Stimulated activated CD8-positive, alpha-beta memory T cell treated with anti-CD3 and anti-CD28 coated beads, Interleukin-7, amount 100 ng/mL, for 1 hour (primary cell): Measurements from ENCODE around the gene ZFC3H1.

Experiments used
- DNase-seq, 2 donors: peaks; one replicate each; pipeline ENCODE4 v3.0.0-alpha.2; 2020; ENCODE audit warnings: low read depth in 2 of 2

Gene ZFC3H1

DNA sequence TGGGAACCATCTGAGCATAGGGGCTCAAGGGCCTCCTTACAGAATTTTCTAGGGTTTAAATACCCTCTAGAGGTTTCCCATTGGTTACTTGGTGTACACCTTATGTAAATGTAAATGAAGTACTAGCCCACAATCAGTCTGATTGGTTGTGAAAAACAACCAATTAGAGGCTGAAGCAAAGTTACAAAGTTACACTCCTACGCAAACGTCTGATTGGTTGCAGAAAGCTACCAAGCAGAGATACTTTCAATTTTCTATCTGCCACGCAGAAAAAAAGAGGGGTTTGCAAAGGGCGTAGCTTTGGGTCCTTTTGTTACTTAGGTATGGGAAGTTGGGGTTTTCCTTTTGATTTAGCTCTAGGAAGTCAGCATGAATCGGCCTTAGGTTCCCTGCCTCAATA, 20.4 kb upstream of the ZFC3H1 start:
- DNase-seq = no peak

GRCh38 chr12:71683633-71684032, 20.0 kb upstream of the ZFC3H1 start:
- DNase-seq = no peak

GRCh38 chr12:71682466-71682865, 18.8 kb upstream of the ZFC3H1 start:
- DNase-seq = no peak

DNA sequence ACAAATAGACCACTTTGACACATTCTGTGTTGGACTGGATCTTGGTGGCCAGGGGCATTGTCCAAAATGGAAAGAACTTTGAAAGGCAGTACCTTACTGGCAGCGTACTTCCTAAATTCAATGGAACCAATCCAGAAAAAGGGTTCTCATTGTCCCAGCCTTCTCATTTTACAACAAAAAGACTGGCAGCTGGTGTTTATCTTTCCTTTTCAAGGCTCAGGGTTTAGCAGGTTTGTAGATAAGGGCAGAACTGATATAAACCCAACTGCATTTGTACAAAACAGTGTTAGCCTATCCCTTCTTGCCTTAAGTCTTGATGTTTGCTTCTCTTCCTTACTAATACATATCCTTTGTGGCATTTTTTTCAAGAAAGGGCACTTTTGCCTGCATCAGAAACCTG, 8.2 kb upstream of the ZFC3H1 start:
- DNase-seq = no peak

DNA sequence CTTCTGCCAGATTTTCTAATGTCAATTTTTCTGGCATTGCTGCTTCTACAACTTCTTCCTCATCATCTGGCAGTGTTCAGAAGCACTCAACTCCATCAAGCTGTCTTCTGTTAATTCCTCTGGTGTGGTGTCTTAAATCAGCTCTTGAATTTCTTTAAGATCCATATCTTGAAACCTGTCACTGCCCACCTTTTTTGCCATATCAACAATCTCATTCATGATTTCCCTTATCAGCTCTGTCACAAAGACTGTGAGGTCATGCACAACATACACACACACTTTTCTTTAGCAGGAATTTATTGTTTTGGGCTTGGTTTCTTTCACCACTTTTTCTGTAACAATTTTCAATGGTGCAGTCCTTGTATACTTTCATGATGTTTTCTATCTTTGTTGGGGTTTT, 7.7 kb upstream of the ZFC3H1 start:
- no peak for DNase-seq

- no peak for DNase-seq
These were observed 2.6 kb upstream of the ZFC3H1 start for GRCh38 chr12:71666259-71666658.

GRCh38 chr12:71665090-71665463, 1.4 kb upstream of the ZFC3H1 start:
- no peak for DNase-seq

DNA sequence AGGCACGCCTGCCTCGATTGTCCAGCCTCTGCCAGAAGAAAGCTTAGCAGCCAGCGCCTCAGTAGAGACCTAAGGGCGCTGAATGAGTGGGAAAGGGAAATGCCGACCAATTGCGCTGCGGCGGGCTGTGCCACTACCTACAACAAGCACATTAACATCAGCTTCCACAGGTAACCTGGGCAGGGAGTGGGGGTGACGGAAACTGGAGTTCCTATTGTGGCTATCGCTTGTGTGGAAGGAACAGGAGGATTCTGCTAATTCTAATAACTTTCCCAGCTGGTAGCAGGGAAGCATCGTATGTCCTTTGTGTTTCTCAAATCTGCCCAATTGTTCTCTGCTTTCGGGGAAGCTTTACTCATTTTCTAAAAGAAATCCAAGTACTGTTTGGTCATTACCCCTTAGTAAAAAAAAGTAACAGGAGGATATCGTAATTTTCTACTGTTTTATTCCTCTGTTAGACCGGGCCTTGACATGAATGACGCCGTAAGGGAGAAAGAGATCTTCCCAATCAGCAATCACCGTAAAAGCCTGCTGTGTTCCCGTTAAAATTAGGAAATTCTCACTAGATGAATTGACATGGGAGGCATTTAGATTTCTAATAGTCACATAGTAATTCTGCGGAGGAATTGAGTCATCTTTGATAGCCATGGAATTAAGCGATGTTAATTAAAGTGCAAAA, 902 bp upstream of the ZFC3H1 start:
- no peak for DNase-seq

DNA sequence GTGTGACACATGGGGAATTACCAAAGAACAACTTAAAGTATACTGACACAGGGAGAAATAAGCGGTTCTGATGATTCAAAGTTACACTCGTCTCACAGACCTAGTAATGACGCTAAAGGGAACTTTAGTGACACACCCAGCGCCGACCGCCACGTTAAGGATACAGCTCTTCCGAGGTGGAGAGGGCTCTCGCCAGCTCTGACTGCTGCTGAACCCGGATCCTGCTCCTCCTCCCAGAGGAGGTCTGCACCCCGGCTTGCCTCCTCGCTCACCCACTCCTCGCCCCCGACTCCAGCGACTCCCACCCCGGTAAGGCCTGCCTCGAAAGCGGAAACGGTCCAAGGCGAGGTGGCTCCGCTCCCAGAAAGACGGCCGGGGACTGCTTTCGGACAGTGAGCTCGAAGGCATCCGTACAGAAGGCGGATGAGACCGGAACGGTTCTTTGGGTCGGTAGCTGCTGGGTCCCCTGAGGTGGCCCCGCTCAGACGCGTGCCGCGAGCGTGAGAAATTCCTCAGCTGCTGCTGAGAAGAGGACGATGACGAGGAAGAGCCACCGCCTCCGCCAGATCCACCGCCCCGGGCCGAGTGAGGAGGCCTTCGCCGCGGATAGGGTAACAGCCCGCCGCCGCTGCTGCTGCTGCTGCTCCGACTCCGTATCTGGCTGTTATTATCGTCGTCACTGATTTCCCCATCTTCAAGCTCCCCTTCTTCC, 643 bp downstream of the ZFC3H1 start:
- peak; percentile 37 to 43 for DNase-seq

DNA sequence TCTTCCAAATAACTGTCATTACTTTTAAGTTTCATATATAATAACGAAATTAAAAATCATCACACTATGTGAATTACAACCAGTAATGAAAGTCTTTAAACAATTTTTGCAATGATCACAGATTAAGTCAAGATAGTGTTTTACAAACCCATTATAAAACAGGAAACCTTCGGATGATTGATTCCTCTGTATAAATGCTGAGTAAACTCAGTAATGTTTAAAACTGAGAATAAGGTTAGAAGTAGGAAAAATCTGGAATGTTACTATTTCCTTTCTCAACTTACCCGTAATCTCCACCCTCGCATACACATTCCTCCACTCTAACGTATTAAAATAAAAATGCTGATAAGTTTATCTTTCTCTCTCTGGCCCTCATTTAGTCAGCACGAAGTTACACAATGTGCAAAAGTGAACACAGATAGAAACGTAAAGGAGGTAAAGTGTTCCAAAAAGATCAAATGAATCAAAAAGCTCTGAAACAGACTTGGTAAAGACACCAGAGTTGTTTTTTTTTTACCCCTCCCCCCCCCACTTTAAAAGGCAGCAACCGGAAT, 1.6 kb downstream of the ZFC3H1 start:
- no peak for DNase-seq

DNA sequence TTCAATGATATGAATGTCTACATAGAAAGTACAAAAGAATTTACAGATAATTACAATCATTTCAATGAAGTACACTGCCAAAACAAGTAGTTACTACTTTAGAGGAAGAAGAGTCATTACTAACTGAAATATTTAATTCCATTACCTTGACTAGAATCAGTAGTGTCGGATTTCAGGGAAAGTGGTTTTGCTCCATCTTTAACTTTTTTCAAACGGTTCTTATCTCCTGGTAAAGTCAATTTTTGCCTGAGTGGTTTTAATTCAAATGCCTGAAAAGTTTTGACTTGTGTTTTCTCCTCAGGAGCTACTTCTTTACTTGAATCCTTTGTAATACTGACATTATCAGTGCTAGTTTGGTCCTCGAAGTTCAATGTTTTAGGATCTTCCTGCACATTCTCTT, 6.9 kb downstream of the ZFC3H1 start:
- DNase-seq = no peak

- no peak for DNase-seq
These were observed 7.7 kb downstream of the ZFC3H1 start for GRCh38 chr12:71655907-71656306.

- DNase-seq = no peak
These were observed 8.2 kb downstream of the ZFC3H1 start for GRCh38 chr12:71655495-71655894.

GRCh38 chr12:71654200-71654599, 9.4 kb downstream of the ZFC3H1 start:
- DNase-seq = no peak

DNA sequence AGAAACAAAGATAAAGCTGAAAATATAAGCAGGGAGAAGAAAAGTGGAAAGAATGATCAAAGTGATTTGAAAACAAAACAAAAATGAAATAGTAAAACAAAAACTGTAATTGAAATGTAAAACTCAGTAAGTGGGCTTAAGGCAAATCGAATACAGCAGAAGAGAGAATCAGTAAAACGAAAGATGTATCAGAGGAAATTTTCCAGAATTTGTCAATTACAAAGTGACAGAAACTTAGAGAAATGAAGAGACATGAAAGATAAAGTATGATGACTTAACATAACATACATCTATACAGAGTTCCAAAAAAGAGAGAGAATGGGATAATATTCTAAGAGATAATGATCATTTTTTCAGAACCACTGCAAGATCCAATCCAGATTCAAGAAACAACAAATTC, 10.5 kb downstream of the ZFC3H1 start:
- no peak for DNase-seq

GRCh38 chr12:71652656-71653055, 11.0 kb downstream of the ZFC3H1 start:
- DNase-seq = no peak

DNA sequence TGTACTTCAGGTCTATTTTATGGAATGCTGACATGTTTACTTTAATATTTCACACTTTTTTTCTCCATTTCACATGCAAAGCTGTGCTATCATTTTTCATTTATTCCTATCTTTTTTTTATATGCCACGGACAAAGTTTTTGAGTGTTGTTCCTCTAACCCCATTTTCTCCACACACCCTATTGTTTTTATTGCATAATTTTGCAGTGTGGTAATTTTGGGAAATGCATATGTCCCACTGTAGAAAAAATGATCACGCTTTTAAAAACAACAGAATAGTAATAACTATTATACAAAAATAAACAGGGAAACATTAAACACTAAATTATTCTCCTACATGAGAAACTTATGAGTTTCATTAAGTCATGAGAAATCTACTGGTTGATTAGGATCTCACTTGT, 14.2 kb downstream of the ZFC3H1 start:
- no peak for DNase-seq

- no peak for DNase-seq
These were observed 15.1 kb downstream of the ZFC3H1 start for GRCh38 chr12:71648537-71648936.

- no peak for DNase-seq
These were observed 17.1 kb downstream of the ZFC3H1 start for GRCh38 chr12:71646512-71646911.

DNA sequence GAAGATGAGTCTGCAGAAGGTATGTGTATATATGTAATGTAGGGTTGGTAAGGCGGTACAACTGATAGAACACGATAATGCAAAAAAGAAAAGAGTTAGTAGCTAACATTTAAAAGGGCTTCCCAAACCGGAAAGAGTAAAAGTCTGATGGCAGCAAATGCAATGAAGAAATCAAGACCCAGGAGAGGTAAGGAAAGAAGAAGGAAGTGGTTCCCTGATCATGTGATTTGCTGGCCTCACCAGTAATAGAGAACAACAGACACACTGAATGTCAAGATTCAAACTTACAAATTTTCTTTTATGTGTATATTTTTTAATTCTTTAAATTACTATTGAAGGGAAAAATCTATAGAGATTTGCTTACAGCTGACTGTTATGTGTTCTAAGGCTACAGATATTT, 18.4 kb downstream of the ZFC3H1 start:
- no peak for DNase-seq

DNA sequence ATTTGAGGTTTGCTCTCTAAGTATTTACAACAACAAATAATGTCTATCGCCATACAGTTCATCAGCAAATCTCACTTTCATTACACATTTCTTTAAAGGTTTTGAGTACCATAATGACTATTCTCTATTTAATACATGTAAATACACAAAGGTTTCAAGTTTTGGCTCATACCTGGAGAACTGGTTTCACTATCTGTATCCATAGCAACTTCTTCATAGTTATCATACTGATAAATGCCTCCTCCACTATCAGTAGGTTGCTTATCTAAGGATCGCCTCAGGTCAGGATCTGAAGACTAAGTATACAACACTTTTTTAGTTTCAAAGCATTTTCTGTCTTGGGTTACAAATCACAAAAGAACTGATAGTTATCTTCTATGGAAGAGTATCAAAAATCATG, 21.4 kb downstream of the ZFC3H1 start:
- DNase-seq = no peak

DNA sequence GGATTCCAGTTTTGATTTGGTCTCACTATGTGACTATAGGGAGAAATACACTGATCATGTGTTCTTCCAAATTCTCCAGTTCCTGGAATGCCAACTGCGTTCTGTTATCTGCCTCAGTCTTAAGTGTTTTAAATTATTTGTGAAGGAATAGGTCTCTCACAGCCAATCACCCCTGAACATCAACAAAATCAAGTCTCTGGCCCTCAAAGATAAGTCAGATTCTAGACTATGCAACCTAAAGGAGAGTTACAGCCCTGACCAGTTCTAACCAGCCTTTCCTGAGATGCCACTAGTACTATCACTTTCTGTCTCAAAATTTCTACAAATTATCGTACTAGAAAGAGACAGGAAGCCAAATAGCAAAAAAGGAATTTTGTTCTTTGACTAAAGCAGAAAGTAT, 22.3 kb downstream of the ZFC3H1 start:
- DNase-seq = no peak

- DNase-seq = no peak
These were observed 23.3 kb downstream of the ZFC3H1 start for GRCh38 chr12:71640316-71640715.
